Measurements from ENCODE around the gene MICU1. TPM values are rescaled to one million over a fixed set of nuclear protein-coding genes. Genes with fewer than 3 reads are reported as not detected.

The MICU1 gene
- total and polyA plus RNA-seq, 2 of the 13 experiments (the other 11 are each of a cell fraction or from before 2014, with no cell fraction given) = 32.5 to 56.1 TPM

- TF ChIP-seq ZBED4 (CRISPR knock-in tag; IDR thresholded peaks at IDR 0.05; ENCODE audit: borderline replicate concordance) (no peak), SCMH1 (CRISPR knock-in tag; IDR thresholded peaks at IDR 0.05; ENCODE audit: borderline replicate concordance) (no peak), KDM2A (CRISPR knock-in tag; IDR thresholded peaks at IDR 0.05; ENCODE audit: borderline replicate concordance, low read depth) (peak; percentile 41; the same call in 1 of the 2 replicates), ZBTB21 (CRISPR knock-in tag; IDR thresholded peaks at IDR 0.05) (peak; percentile 77; the same call in 1 of the 2 replicates), ZKSCAN8 (CRISPR knock-in tag; IDR thresholded peaks at IDR 0.05; ENCODE audit: borderline replicate concordance) (peak; percentile 47; the same call in 1 of the 2 replicates), ZNF460 (CRISPR knock-in tag; IDR thresholded peaks at IDR 0.05; ENCODE audit: borderline replicate concordance) (no peak), TCF7L2 (IDR thresholded peaks at IDR 0.05; ENCODE audit: low read depth, low read length) (no peak), SSRP1 (CRISPR knock-in tag; IDR thresholded peaks at IDR 0.05) (0 out of 2 replicates have a peak, but pooled peaks have one; percentile 54), ZNF546 (CRISPR knock-in tag; conservative IDR thresholded peaks at IDR 0.05) (no peak), SOX6 (IDR thresholded peaks at IDR 0.05) (no peak), SOX6 (CRISPR knock-in tag; IDR thresholded peaks at IDR 0.05) (peak; percentile 57; the same call in 1 of the 2 replicates), KDM3A (CRISPR knock-in tag; IDR thresholded peaks at IDR 0.05; ENCODE audit: low read depth) (peak; percentile 71; the same call in 1 of the 2 replicates), SMARCC2 (IDR thresholded peaks at IDR 0.05) (no peak), ZNF350 (CRISPR knock-in tag; IDR thresholded peaks at IDR 0.05; ENCODE audit: borderline replicate concordance, low read depth) (peak; percentile 77; the same call in 1 of the 2 replicates), MIER3 (CRISPR knock-in tag; IDR thresholded peaks at IDR 0.05; ENCODE audit: borderline replicate concordance) (peak; percentile 65; the same call in 1 of the 2 replicates), ZSCAN29 (CRISPR knock-in tag; conservative IDR thresholded peaks at IDR 0.05) (no peak), NCOR1 (IDR thresholded peaks at IDR 0.05; ENCODE audit: borderline replicate concordance, low read length) (no peak; the same call in 1 of the 2 replicates), SMAD9 (CRISPR knock-in tag; IDR thresholded peaks at IDR 0.05) (no peak), LBX2 (CRISPR knock-in tag; IDR thresholded peaks at IDR 0.05; ENCODE audit: borderline replicate concordance) (no peak), PRDM4 (CRISPR knock-in tag; IDR thresholded peaks at IDR 0.05; ENCODE audit: borderline replicate concordance) (no peak), ZNF124 (CRISPR knock-in tag; IDR thresholded peaks at IDR 0.05) (no peak), XRCC5 (optimal IDR thresholded peaks at IDR 0.05; ENCODE audit: low read length) (peak; percentile 44), ZNF766 (CRISPR knock-in tag; IDR thresholded peaks at IDR 0.05; ENCODE audit: borderline replicate concordance) (no peak), SRY (CRISPR knock-in tag; IDR thresholded peaks at IDR 0.05) (no peak)
Measured at GRCh38 chr10:72334825-72335393, 291.0 kb downstream of the MICU1 start (continued).

All from HepG2 (cell line).